Naive thymus-derived CD8-positive, alpha-beta T cell (primary cell): ENCODE measurements around the gene AKNAD1. TPM values are rescaled to one million over a fixed set of nuclear protein-coding genes. Genes with fewer than 3 reads are reported as not detected.
A peak's percentile ranks its signal among the peaks of the same experiment; 100 is the strongest.
"Not testable (repeated sequence)": the region's sequence is repeated elsewhere in the genome, so short reads cannot be mapped to it uniquely, and the experiment has no call there.

Experiments used
- ATAC-seq, 2 donors: fragments of 150-1000 bp; cut with Tn5 transposase in 1 of 2; sonication (Bioruptor Pico), chemical (Tn5 transposase) in 1 of 2; 1 replicate in 1 of 2; 2 replicates in 1 of 2; pipeline ENCODE4 v1.10.0; 2021; ENCODE audit warnings: mild to moderate bottlenecking in 2 of 2, moderate library complexity in 2 of 2
- POLR2A ChIA-PET: fragments of 350-600 bp; sonication (Branson Sonifier 250); formaldehyde crosslinking; loops from one replicate; lab custom pipeline; 2021; ENCODE audit warnings: antibody characterized with exemption; lab: Charles Lee
- DNase-seq, 10 donors: peaks; one replicate each; pipeline versions ENCODE4 v3.0.0 to v3.0.0-alpha.2; 2020 to 2022
- H3K27ac Mint-ChIP-seq, 10 donors: one replicate each; pipeline ENCODE4 v1.8.0; 2020 to 2022; ENCODE audit warnings: mild to moderate bottlenecking in 10 of 10, mixed read lengths in 10 of 10, moderate library complexity in 4 of 10, inconsistent platforms in 1 of 10
- H3K27me3 Mint-ChIP-seq, 5 donors: one replicate each; pipeline ENCODE4 v1.8.0; 2021 to 2022; ENCODE audit warnings: mixed read lengths in 5 of 5
- H3K36me3 Mint-ChIP-seq, 3 donors: one replicate each; pipeline ENCODE4 v1.8.0; 2020 to 2022; ENCODE audit warnings: mixed read lengths in 3 of 3, mild to moderate bottlenecking in 2 of 3, inconsistent platforms in 1 of 3
- H3K4me1 Mint-ChIP-seq, 4 donors: one replicate each; pipeline ENCODE4 v1.8.0; 2021 to 2022; ENCODE audit warnings: mixed read lengths in 4 of 4
- H3K4me3 Mint-ChIP-seq, 10 donors: one replicate each; pipeline ENCODE4 v1.8.0; 2020 to 2022; ENCODE audit warnings: mild to moderate bottlenecking in 10 of 10, mixed read lengths in 10 of 10, moderate library complexity in 6 of 10, inconsistent platforms in 1 of 10
- H3K9me3 Mint-ChIP-seq, 9 donors: one replicate each; pipeline ENCODE4 v1.8.0; 2020 to 2022; ENCODE audit warnings: mixed read lengths in 9 of 9, mild to moderate bottlenecking in 3 of 9, inconsistent platforms in 1 of 9, moderate library complexity in 1 of 9
- polyA plus RNA-seq, 3 donors: library from polyadenylated mRNA; unstranded; fragments of 300-500 nt; fragmentation: Illumina TruSeq; gene quantifications; one replicate each; pipeline ENCODE4 v1.2.3, GENCODE V29; 2021
- total RNA-seq, 8 experiments: library from RNA in 2 of 8; stranded (reverse) in 2 of 8; gene quantifications; one replicate each; pipeline ENCODE4 v1.2.3 and lab custom pipeline; 2021 to 2026

AKNAD1 gene, protein sequence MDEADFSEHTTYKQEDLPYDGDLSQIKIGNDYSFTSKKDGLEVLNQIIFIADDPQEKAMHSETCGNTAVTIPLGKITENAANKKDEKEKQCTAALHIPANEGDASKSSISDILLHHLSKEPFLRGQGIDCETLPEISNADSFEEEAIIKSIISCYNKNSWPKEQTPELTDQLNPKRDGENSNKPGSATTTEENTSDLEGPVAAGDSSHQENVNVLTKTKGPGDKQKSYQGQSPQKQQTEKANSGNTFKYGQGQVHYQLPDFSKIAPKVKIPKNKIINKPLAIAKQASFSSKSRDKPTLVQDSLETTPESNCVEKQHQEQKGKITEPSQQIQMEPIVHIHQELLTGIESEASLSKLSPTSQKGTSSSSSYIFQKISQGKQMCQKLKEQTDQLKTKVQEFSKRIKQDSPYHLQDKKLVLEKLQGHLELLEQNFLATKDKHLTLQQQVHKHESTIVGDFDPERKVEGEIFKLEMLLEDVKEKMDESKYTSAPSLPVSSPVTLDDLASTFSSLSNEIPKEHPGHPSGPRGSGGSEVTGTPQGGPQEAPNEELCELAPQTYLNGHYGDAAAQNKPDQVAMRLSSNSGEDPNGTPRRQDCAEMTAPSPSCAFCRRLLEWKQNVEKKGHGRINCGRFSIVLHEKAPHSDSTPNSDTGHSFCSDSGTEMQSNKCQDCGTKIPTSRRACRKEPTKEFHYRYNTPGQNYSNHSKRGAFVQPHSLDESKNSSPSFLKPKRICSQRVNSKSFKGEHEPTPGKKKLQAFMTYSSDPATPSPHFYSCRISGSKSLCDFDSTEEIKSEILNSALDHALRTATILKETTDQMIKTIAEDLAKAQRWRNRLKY
- total RNA-seq (not detected), polyA plus RNA-seq (not detected), total RNA-seq (lab: John Stamatoyannopoulos, UW) (0 reads per million in 6 experiments)

DNA sequence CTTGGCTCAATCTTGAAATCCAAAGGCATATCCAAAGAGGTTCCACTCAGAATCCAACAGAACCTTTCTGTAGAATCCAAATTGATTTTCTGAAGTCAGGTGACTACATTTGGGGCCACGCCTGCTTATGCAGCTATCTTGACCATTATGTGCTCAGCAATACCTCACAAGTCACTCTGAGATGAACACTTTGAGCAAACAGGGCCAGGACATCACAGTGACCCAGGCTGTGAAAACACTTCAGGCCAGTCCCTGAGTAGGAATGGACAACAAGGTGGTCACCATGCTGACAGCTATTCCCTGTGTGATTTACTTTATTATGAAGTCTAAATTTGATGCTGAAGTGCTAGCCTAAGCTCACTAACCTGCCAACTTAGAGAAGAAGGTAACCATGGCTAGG is at the start of gene AKNAD1:
TSS of gene AKNAD1 (minus strand) at position 101 of the 400 bp plus-strand sequence. CDS start 4,430 bp downstream, outside the sequence.
- POLR2A ChIA-PET: no interaction called here
- no peak for ATAC-seq

DNA sequence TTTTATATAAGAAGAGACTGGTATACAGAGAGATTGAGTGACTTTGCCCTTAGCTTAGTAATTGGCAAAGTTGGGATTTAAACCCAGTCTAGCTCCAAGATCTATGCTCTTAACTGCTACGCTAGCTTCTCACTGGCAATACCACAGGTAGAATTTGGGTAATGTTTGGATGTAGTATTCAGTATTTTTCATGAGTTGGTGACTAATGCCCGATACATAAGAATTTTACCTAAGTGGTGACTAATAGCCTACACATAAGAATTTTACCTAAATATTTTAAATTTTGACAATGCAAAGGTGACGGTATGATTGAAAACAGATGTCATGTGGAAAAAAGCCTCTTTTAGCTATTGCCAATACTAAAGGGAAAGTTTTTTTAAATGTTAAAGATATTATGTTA is 44.2 kb upstream of the AKNAD1 start:
- no peak for ATAC-seq
- POLR2A ChIA-PET: no interaction called here
- H3K9me3 Mint-ChIP-seq: no peaks in the 10 kb centered on the region
- DNase-seq: no peak
- H3K27ac Mint-ChIP-seq: no peak overlapping the region
- no peaks in the 10 kb centered on the region for H3K36me3 Mint-ChIP-seq
- no peak overlapping the region for H3K4me3 Mint-ChIP-seq
- H3K4me1 Mint-ChIP-seq: peaks cover 0 to 3% (median under 1%) of the 10 kb centered on the region in 4 donors
- H3K27me3 Mint-ChIP-seq: peaks cover 0 to 5% (median 0%) of the 10 kb centered on the region in 5 donors

More for the DNA sequence above, at the start of gene AKNAD1:
- peaks cover 13 to 31% (median 18%) of the 10 kb centered on the region in 5 donors for H3K27me3 Mint-ChIP-seq
- peaks cover 6 to 16% (median 13%) of the 10 kb centered on the region in 4 donors for H3K4me1 Mint-ChIP-seq
- no peak for DNase-seq
- H3K36me3 Mint-ChIP-seq: no peaks in the 10 kb centered on the region
- H3K27ac Mint-ChIP-seq: peak within 1 kb of the TSS in 2 of 10 donors; percentile 1 to 76
- no peaks in the 10 kb centered on the region for H3K9me3 Mint-ChIP-seq
- no peak within 1 kb of the TSS for H3K4me3 Mint-ChIP-seq

DNA sequence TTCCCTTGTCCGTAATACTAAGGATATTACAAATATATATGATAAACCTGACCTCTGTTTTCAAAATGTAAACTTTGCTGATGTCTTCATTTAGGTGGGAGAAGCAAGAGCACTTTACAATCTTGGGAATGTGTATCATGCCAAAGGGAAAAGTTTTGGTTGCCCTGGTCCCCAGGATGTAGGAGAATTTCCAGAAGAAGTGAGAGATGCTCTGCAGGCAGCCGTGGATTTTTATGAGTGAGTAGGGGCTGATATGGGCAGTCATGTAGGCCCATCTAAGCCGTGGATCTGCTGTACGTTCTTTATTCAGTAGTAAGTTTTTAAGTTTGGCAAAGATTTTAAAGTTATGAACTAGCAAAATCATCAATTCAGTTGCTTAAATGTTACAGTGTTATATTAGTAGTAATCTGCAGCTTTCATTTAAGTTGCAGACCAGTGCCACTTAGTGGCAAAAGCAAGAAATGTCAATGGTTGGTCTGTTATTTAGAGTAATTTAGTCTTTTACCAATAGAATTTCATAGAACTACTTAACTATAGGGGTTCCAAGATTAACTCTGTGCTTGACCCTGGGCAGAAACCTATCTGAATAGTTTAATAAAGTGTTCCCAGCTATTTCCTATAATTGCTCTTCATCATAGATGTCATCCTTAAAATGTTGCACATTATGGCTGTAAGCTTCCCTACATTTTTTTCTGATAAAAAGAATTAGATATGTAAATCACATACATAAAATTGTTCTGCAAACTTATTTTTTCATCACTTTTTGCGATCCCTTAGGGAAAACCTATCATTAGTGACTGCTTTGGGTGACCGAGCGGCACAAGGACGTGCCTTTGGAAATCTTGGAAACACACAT is 41.2 kb upstream of the AKNAD1 start:
- POLR2A ChIA-PET: interaction anchor here (0.6 to 1.0 kb wide), 2 partner anchors 144 to 205 kb away, joined by 3 to 11 read pairs; partner anchors contain the start of genes PRPF38B and WDR47
- Mint-ChIP-seq H3K4me1 (peaks cover 0 to 3% (median under 1%) of the 10 kb centered on the region in 4 donors), H3K27ac (no peak overlapping the region), H3K27me3 (peaks cover 0 to 3% (median 0%) of the 10 kb centered on the region in 5 donors), H3K36me3 (no peaks in the 10 kb centered on the region), H3K4me3 (no peak overlapping the region), H3K9me3 (no peaks in the 10 kb centered on the region)
- DNase-seq (peak in 6 of 10 donors; percentile 24 to 64 (median 40)), ATAC-seq (peak; percentile 77 to 82)

DNA sequence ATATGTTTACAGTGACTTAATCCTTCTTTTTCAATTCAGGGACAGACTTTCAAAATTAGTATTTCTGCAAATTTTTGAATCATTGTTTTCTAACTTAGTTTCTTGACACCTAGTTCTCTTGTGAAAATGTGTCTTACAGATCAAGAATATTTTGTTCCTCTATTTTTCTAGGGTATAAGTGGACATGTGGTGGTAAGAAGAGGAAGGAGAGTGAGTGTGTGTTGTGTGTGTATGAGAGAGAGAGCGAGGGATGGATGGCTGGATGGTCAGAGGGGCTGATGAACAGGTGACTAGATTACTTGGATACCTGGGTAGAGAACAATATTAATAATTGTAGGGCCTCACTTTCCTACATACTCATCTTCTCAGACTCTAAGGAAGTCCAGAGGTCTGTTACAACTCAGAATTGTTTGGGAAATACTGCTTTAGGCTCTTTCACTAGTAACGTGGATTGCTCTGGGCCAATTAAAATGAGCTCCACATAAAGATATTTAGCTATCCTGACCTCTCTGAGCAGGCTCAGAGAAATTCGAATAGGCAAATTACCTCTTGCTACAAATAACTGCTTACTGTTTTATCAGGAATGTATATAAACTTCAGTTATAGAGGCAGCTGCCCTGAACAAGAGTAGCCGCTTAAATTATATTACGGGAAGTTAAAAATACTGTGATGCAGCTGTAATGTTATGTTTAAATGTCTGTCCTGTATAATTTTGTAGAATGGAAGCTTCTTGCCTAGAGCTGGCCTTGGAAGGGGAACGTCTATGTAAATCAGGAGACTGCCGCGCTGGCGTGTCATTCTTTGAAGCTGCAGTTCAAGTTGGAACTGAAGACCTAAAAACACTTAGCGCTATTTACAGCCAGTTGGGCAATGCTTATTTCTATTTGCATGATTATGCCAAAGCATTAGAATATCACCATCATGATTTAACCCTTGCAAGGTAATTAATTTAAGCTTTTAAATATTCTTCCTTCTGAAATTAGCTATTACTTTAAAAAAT is 39.6 kb upstream of the AKNAD1 start:
- H3K27ac Mint-ChIP-seq: no peak overlapping the region
- peaks cover 0 to 3% (median under 1%) of the 10 kb centered on the region in 4 donors for H3K4me1 Mint-ChIP-seq
- POLR2A ChIA-PET: interaction anchor here (1.2 kb wide), 1 partner anchor 204 kb away, joined by 9 read pairs; the partner anchor contains the start of gene PRPF38B

DNA sequence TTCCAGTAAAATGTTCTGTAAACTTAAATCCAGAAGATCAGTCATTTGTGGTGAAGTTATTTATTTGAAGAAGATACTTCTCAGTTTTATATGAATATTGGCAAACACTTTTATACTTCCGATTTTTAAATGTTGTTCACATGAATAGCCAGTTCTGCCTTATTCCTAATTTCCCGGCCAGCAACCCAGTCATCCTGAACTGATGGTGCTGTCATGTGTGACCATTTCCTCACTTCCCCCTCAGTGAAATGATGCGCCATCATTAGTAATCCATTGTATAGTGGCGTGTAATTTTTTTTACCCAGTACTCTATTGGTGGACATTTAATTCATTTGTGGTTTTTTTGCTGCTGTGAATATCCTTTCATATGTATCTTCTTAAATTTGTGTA is 36.2 kb upstream of the AKNAD1 start:
- H3K27ac Mint-ChIP-seq: no peak overlapping the region
- no peaks in the 10 kb centered on the region for H3K9me3 Mint-ChIP-seq
- DNase-seq (no peak), ATAC-seq (no peak)
- peaks cover 2 to 27% (median 9%) of the 10 kb centered on the region in 5 donors for H3K27me3 Mint-ChIP-seq
- no peaks in the 10 kb centered on the region for H3K36me3 Mint-ChIP-seq
- no peak overlapping the region for H3K4me3 Mint-ChIP-seq
- peaks cover 0 to 5% (median 2%) of the 10 kb centered on the region in 4 donors for H3K4me1 Mint-ChIP-seq
- POLR2A ChIA-PET: no interaction called here

More for the DNA sequence above, 39.6 kb upstream of the AKNAD1 start:
- no peak overlapping the region for H3K4me3 Mint-ChIP-seq
- H3K27me3 Mint-ChIP-seq: peaks cover 0 to 15% (median 7%) of the 10 kb centered on the region in 5 donors
- no peaks in the 10 kb centered on the region for H3K9me3 Mint-ChIP-seq
- ATAC-seq: no peak
- H3K36me3 Mint-ChIP-seq: no peaks in the 10 kb centered on the region
- DNase-seq: no peak

DNA sequence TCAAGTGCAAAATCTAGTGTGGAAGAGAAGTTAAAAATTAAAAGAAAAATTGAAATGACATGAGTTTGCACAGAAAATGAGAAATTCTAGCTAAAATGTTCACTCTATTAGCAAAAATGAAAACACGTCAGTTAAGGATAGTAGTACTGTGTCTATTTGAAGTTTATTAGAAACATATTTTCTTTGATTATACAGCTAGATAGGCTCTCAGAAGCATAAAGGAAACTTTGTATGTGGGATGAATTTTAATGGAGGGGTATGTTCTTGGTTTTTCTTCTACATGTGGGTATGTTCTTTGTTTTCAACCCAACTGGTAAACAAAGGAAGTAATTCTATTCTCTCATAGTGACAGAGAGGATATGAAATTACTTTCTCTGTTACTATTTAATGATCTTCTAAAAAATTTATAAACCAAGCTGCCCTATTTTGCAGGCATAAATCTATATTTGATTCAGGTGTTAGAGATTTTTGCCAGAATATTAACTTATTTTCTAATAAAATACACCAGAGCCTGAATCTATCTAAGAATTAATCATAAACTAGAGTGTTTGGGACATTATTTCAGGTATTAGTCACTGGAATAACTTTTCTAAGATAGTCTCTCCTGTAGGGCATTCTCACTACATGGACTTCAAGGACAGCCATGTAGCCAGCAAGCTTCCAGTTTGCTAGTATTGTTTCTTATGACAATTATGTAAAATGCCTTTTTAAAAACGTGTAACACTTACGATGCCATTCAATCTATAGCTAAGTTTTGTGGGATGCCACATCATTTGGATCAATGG is 35.7 kb upstream of the AKNAD1 start:
- H3K4me1 Mint-ChIP-seq: peaks cover 0 to 3% (median 0%) of the 10 kb centered on the region in 4 donors
- no peak overlapping the region for H3K4me3 Mint-ChIP-seq
- no peaks in the 10 kb centered on the region for H3K9me3 Mint-ChIP-seq
- no peak for DNase-seq
- peak overlapping the region in 1 of 10 donors; percentile 21 for H3K27ac Mint-ChIP-seq
- H3K36me3 Mint-ChIP-seq: no peaks in the 10 kb centered on the region
- peaks cover 2 to 28% (median 12%) of the 10 kb centered on the region in 5 donors for H3K27me3 Mint-ChIP-seq
- ATAC-seq: no peak
- POLR2A ChIA-PET: no interaction called here

DNA sequence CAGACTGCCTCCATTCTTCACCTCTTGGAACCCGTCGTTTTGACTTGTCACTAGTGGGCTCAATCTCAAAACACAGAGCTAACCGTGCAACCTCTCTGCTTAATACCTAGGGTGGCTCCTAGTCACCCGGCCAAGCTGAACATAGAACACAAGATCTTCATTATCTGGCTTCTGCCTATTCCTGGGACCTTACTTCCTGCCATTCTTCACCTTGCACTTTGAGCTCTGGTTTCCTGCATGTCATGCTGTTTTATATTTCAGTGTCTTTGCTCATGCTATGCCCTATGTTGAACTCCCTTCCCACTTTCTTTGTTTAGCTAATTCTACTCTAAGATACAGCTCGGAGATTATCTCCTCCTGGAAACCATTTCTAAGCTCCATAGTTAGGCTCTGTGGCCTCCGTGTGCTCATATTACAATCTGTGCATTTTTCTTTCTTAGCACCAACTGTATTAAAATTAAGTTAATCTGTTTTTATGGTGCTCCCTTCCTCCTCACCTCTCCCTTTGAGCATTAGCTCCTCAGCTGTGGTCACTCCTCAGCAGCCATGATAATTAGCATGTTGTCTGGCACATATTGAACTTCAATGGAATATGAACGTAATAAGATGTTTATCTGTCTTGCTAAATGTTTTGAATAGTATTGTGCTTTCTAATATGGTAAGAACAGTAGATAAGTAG is 33.0 kb upstream of the AKNAD1 start:
- DNase-seq (no peak), ATAC-seq (no peak)
- H3K27ac Mint-ChIP-seq: no peak overlapping the region

DNA sequence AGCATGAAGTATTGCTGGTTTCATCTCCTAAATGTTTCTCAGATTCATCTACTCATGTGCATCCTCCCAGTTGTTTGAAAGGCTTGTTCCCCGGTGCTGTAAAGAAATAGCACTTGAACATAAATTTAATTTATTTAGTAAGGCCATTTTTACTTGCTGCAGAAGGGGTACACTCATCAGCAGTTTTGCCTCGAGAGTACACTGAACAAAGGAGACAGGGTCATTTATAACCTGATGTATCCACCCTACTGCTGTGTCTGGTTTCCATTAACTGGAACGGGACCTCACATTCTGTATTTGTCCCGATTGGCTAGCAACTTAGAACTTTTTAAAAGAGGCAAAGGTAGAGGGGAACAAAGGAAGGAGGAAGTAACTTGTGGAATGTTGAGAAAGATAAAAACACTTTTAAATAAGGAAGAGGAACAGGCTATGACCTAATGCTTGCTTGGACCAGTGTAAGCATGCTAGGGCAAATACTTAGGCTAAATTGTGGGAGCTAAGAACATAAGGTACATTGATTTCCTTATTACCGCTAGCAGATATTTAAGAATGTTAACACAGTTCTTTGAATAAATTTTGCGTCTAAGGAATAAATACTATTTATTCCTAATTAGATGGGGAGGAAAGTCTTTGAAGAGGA is 32.2 kb upstream of the AKNAD1 start:
- DNase-seq, H3K36me3 Mint-ChIP-seq, H3K4me1 Mint-ChIP-seq, H3K27ac Mint-ChIP-seq, POLR2A ChIA-PET, H3K4me3 Mint-ChIP-seq, ATAC-seq, H3K9me3 Mint-ChIP-seq: not testable (repeated sequence)
- peaks cover 2 to 35% (median 16%) of the 10 kb centered on the region in 5 donors for H3K27me3 Mint-ChIP-seq

More for the DNA sequence above, 33.0 kb upstream of the AKNAD1 start:
- Mint-ChIP-seq H3K9me3 (no peaks in the 10 kb centered on the region), H3K4me3 (no peak overlapping the region), H3K4me1 (peaks cover 0 to 3% (median 0%) of the 10 kb centered on the region in 4 donors), H3K36me3 (no peaks in the 10 kb centered on the region), H3K27me3 (peaks cover 2 to 35% (median 16%) of the 10 kb centered on the region in 5 donors)
- POLR2A ChIA-PET: no interaction called here

DNA sequence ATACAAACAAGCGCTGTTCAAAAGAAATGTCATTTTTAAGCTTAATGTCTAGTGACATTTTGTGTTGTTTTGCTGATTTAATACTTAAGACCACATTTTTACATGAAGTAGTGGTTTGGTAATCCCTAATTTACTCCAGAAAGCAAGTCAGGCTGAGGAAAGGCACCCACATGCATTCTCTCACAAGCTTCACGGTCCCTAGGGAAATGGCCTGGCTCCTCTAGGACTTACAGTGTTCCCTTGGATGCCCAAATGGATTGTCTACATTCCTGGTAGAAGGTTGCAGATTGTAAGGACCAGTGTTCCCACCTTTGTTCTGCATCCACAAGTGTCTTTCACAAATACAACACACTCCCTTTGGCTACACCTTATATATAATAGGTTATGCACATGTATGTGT is 29.4 kb upstream of the AKNAD1 start:
- ATAC-seq (no peak), DNase-seq (no peak)
- H3K27me3 Mint-ChIP-seq: peaks cover 2 to 20% (median 9%) of the 10 kb centered on the region in 5 donors
- POLR2A ChIA-PET: no interaction called here
- H3K27ac Mint-ChIP-seq: peak overlapping the region in 1 of 10 donors; percentile 43
- H3K4me3 Mint-ChIP-seq: no peak overlapping the region
- peaks cover 0 to 3% (median 0%) of the 10 kb centered on the region in 4 donors for H3K4me1 Mint-ChIP-seq
- H3K36me3 Mint-ChIP-seq: no peaks in the 10 kb centered on the region
- no peaks in the 10 kb centered on the region for H3K9me3 Mint-ChIP-seq

DNA sequence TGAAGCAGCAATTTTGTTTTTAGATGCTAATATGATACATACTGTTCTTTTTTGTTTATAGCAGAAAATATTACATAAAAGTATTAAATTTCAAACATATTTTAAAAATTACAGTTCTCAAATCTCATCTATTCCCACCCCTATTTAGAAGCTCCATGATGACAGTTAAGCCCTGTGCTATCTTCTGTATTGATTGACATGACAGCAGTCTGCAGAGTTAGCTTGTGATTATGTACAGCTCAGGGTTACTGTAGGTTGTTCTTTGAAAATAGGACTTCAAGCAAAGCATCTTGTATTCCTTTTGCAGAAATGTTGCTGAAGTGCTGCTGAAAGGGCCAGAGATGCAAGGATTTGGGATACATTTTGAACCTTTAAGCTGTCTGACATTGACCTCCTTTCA is 28.1 kb upstream of the AKNAD1 start:
- POLR2A ChIA-PET: no interaction called here
- H3K9me3 Mint-ChIP-seq: no peaks in the 10 kb centered on the region
- peaks cover 0 to 3% (median 0%) of the 10 kb centered on the region in 4 donors for H3K4me1 Mint-ChIP-seq
- no peak for ATAC-seq
- H3K27me3 Mint-ChIP-seq: peaks cover 2 to 18% (median 9%) of the 10 kb centered on the region in 5 donors
- no peak overlapping the region for H3K27ac Mint-ChIP-seq
- no peak overlapping the region for H3K4me3 Mint-ChIP-seq
- no peak for DNase-seq
- no peaks in the 10 kb centered on the region for H3K36me3 Mint-ChIP-seq
